Lung (tissue), 12 donors: ENCODE measurements around the gene TBCB. TPM values are rescaled to one million over a fixed set of nuclear protein-coding genes. Genes with fewer than 3 reads are reported as not detected.
"Not testable (repeated sequence)": the region's sequence is repeated elsewhere in the genome, so short reads cannot be mapped to it uniquely, and the experiment has no call there.

Experiments used
- ATAC-seq: fragments of 200-7000 bp; cut with Tn5 transposase; one replicate; pipeline ENCODE4 v1.9.1; 2020; ENCODE audit warnings: moderate number of reproducible peaks; ENCODE audit not compliant: insufficient read depth, low FRiP score
- DNase-seq, 3 donors: peaks; one replicate each; pipeline ENCODE4 v3.0.0-alpha.2; 2013 to 2017
- H3K27ac ChIP-seq, 2 donors: one replicate each; pipeline ENCODE4 v1.5.1; 2013; ENCODE audit warnings: mild to moderate bottlenecking in 2 of 2, moderate library complexity in 2 of 2, control low read depth in 1 of 2, inconsistent platforms in 1 of 2, low read depth in 1 of 2, low read length in 1 of 2
- H3K27me3 ChIP-seq, 3 donors: one replicate each; pipeline ENCODE4 v1.5.1; 2013; ENCODE audit warnings: low read length in 2 of 3; ENCODE audit not compliant: control insufficient read depth in 3 of 3, insufficient read depth in 3 of 3
- H3K36me3 ChIP-seq, 4 donors: one replicate each; pipeline ENCODE4 v1.5.1; 2013; ENCODE audit warnings: low read length in 4 of 4, mild to moderate bottlenecking in 1 of 4, moderate library complexity in 1 of 4; ENCODE audit not compliant: control insufficient read depth in 4 of 4, insufficient read depth in 4 of 4
- H3K4me1 ChIP-seq, 5 donors: one replicate each; pipeline ENCODE4 v1.5.1; 2013; ENCODE audit warnings: low read length in 5 of 5, mild to moderate bottlenecking in 2 of 5, moderate library complexity in 1 of 5; ENCODE audit not compliant: control insufficient read depth in 5 of 5, insufficient read depth in 5 of 5
- H3K4me3 ChIP-seq: one replicate; pipeline ENCODE4 v1.5.1; 2013; ENCODE audit warnings: mild to moderate bottlenecking, control low read depth, moderate library complexity
- H3K9ac ChIP-seq, 2 donors: one replicate each; pipeline ENCODE4 v1.5.1; 2013; ENCODE audit warnings: low read length in 2 of 2, control low read depth in 1 of 2; ENCODE audit not compliant: insufficient read depth in 1 of 2
- H3K9me3 ChIP-seq, 4 donors: one replicate each; pipeline ENCODE4 v1.5.1; 2013; ENCODE audit warnings: low read length in 3 of 4, mild to moderate bottlenecking in 1 of 4, moderate library complexity in 1 of 4; ENCODE audit not compliant: control insufficient read depth in 4 of 4, insufficient read depth in 3 of 4
- CTCF ChIP-seq: IDR thresholded peaks from 2 replicates; pipeline ENCODE4 v1.5.1; 2012; ENCODE audit warnings: mild to moderate bottlenecking; ENCODE audit errors: control extremely low read depth, extremely low read depth
- WGBS, 2 donors: extraction: QIAGEN DNeasy Blood & Tissue Kit; methylation state at CpG; one replicate each; pipeline ENCODE4 v1.1.7; 2013; 5-methylcytosine and 5-hydroxymethylcytosine counted together
- polyA plus RNA-seq, 2 donors: library from polyadenylated mRNA; stranded (reverse); fragments of 200-250 nt; gene quantifications; one replicate each; pipeline ENCODE4 v1.2.1, GENCODE V29; 2013
- total RNA-seq, 2 donors: library from RNA; depleted of rRNA in 1 of 2; stranded (reverse); fragments of >200 nt in 1 of 2; gene quantifications; one replicate each; pipeline ENCODE4 v1.2.1, GENCODE V29; 2014 to 2021
- donor health status: control.
- donor health status: control.
- donor health status: Bipolar disorder and iron deficiency.
- donor health status: healthy.
- donor health status: DM: yes; HTN: yes; CAD: no.

Gene TBCB
- total and polyA plus RNA-seq, 4 donors = 63.1 to 213 (median 150) TPM

- Histone ChIP-seq H3K4me3 (no peak overlapping the region), H3K9ac (no peak overlapping the region), H3K36me3 (peaks cover 6 to 51% (median 17%) of the 10 kb centered on the region in 4 donors), H3K27ac (no peak overlapping the region), H3K4me1 (peaks cover 0 to 6% (median 0%) of the 10 kb centered on the region in 5 donors), H3K27me3 (no peaks in the 10 kb centered on the region), H3K9me3 (no peaks in the 10 kb centered on the region)
- DNase-seq (no peak), ATAC-seq (no peak)
- WGBS, 2 donors = 95 to 96% methylated on average over 18 of the region's 18 CpGs
- no peak for TF ChIP-seq CTCF
These were observed 5.7 kb downstream of the TBCB start for GRCh38 chr19:36120984-36121358.

GRCh38 chr19:36121486-36122124 lies 6.3 kb downstream of the TBCB start:
- H3K36me3 ChIP-seq = peaks cover 6 to 51% (median 17%) of the 10 kb centered on the region in 4 donors
- 84 to 87% methylated on average over 49 of the region's 49 CpGs for WGBS, 2 donors
- no peak for DNase-seq

GRCh38 chr19:36125557-36125956 lies 10.3 kb downstream of the TBCB start:
- no peak overlapping the region for H3K27ac ChIP-seq
- H3K4me3 ChIP-seq = no peak overlapping the region
- no peak for TF ChIP-seq CTCF
- H3K4me1 ChIP-seq = peaks cover 0 to 5% (median 0%) of the 10 kb centered on the region in 5 donors
- H3K9ac ChIP-seq = no peak overlapping the region
- no peaks in the 10 kb centered on the region for H3K27me3 ChIP-seq
- 77 to 85% methylated on average over 9 of the region's 9 CpGs for WGBS, 2 donors
- ATAC-seq (no peak), DNase-seq (no peak)
- no peaks in the 10 kb centered on the region for H3K9me3 ChIP-seq
- peaks cover 6 to 33% (median 8%) of the 10 kb centered on the region in 4 donors for H3K36me3 ChIP-seq

More at GRCh38 chr19:36121486-36122124, 6.3 kb downstream of the TBCB start:
- H3K27me3 ChIP-seq = no peaks in the 10 kb centered on the region
- no peaks in the 10 kb centered on the region for H3K9me3 ChIP-seq
- peaks cover 0 to 2% (median 0%) of the 10 kb centered on the region in 5 donors for H3K4me1 ChIP-seq
- ATAC-seq = no peak
- H3K27ac ChIP-seq = no peak overlapping the region
- H3K9ac ChIP-seq = no peak overlapping the region
- no peak for TF ChIP-seq CTCF
- H3K4me3 ChIP-seq = no peak overlapping the region

DNA sequence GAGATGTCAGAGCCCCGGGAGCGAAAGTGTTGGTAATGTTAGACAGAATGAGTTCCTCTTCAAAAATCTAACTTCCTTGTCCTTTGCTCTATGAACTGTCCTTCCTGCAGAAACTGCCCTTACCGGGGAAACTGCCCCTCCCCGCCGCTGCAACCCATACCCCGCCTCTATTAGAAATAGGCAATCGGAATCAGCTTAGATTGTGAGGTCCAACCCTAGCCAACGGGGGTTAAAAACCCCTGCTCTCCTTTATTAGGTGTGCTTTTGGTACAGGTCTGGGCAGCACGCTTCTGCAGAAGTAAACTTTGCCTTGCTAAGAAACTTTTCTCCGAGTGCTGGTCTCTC lies 13.1 kb downstream of the TBCB start:
- Histone ChIP-seq H3K27me3 (no peaks in the 10 kb centered on the region), H3K9ac (peak overlapping the region in 1 of 2 donors; percentile 83), H3K27ac (peak overlapping the region; percentile 95 to 96), H3K4me1 (peaks cover 0 to 5% (median 0%) of the 10 kb centered on the region in 5 donors), H3K9me3 (no peaks in the 10 kb centered on the region), H3K36me3 (peaks cover 4 to 13% (median 6%) of the 10 kb centered on the region in 4 donors), H3K4me3 (peak overlapping the region; percentile 5)
- 10 to 17% methylated on average over 10 of the region's 10 CpGs for WGBS, 2 donors
- no peak for TF ChIP-seq CTCF
- no peak for ATAC-seq
- no peak for DNase-seq

DNA sequence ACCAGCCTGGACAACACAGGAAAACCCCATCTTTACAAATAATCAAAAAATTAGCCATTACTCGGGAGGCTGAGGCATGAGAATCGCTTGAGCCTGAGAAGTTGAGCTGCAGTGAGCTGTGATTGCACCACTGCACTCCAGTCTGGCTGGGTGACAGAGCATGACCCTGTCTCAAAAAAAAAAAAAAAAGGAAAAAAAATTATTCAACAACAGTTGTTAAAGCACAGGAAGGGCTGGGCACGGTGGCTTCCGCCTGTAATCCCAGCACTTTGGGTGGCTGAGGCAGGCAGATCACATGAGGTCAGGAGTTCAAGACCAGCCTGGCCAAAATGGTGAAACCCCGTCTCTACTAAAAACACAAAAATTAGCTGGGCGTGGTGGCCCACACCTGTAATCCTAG lies 16.0 kb downstream of the TBCB start:
- DNase-seq, H3K4me1 ChIP-seq, H3K9ac ChIP-seq, H3K36me3 ChIP-seq, H3K9me3 ChIP-seq, ATAC-seq, H3K4me3 ChIP-seq, H3K27me3 ChIP-seq: not testable (repeated sequence)
- 24 to 31% methylated on average over 6 of the region's 6 CpGs for WGBS, 2 donors
- peak overlapping the region in 1 of 2 donors; percentile 51 for H3K27ac ChIP-seq
